ENCODE data around the gene NUP210.
"Not testable (repeated sequence)": the region's sequence is repeated elsewhere in the genome, so short reads cannot be mapped to it uniquely, and the experiment has no call there.

The NUP210 gene

GRCh38 chr3:13457593-13457992 lies 37.5 kb upstream of the NUP210 start:
- no peak for DNase-seq (ENCODE audit: insufficient read length)
- no peak for FAIRE-seq
- TF ChIP-seq TAF1 (IDR thresholded peaks at IDR 0.05; ENCODE audit: borderline replicate concordance, low read depth, low read length) = no peak
- no peak for TF ChIP-seq POLR2A (IDR thresholded peaks at IDR 0.05; ENCODE audit: low read depth, low read length)
- TF ChIP-seq POLR2AphosphoS5 (IDR thresholded peaks at IDR 0.05; ENCODE audit: low read depth, low read length) = no peak

GRCh38 chr3:13455644-13456043 lies 35.5 kb upstream of the NUP210 start:
- TF ChIP-seq POLR2AphosphoS5 (IDR thresholded peaks at IDR 0.05; ENCODE audit: low read depth, low read length) (no peak), TAF1 (IDR thresholded peaks at IDR 0.05; ENCODE audit: borderline replicate concordance, low read depth, low read length) (no peak), POLR2A (IDR thresholded peaks at IDR 0.05; ENCODE audit: low read depth, low read length) (no peak)
- FAIRE-seq = no peak
- DNase-seq (ENCODE audit: insufficient read length) = no peak

GRCh38 chr3:13452490-13453335 lies 32.6 kb upstream of the NUP210 start:
- TF ChIP-seq TAF1 (IDR thresholded peaks at IDR 0.05; ENCODE audit: borderline replicate concordance, low read depth, low read length) (no peak), POLR2AphosphoS5 (IDR thresholded peaks at IDR 0.05; ENCODE audit: low read depth, low read length) (no peak), POLR2A (IDR thresholded peaks at IDR 0.05; ENCODE audit: low read depth, low read length) (no peak)
- FAIRE-seq (peak; percentile 56), DNase-seq (ENCODE audit: insufficient read length) (peak; percentile 31)

- DNase-seq (ENCODE audit: insufficient read length) (no peak), FAIRE-seq (no peak)
- TF ChIP-seq POLR2AphosphoS5 (IDR thresholded peaks at IDR 0.05; ENCODE audit: low read depth, low read length) (no peak), TAF1 (IDR thresholded peaks at IDR 0.05; ENCODE audit: borderline replicate concordance, low read depth, low read length) (no peak), POLR2A (IDR thresholded peaks at IDR 0.05; ENCODE audit: low read depth, low read length) (no peak)
Measured at GRCh38 chr3:13451301-13451673, 31.2 kb upstream of the NUP210 start.

- FAIRE-seq; DNase-seq (ENCODE audit: insufficient read length): not testable (repeated sequence)
Measured at GRCh38 chr3:13442882-13443281, 22.8 kb upstream of the NUP210 start.

- DNase-seq (ENCODE audit: insufficient read length) (no peak), FAIRE-seq (no peak)
- TF ChIP-seq POLR2AphosphoS5 (IDR thresholded peaks at IDR 0.05; ENCODE audit: low read depth, low read length) = no peak
Measured at GRCh38 chr3:13440204-13440817, 20.2 kb upstream of the NUP210 start.

GRCh38 chr3:13436213-13436612 lies 16.1 kb upstream of the NUP210 start:
- not testable (repeated sequence) for FAIRE-seq; DNase-seq (ENCODE audit: insufficient read length)

GRCh38 chr3:13433912-13434311 lies 13.8 kb upstream of the NUP210 start:
- no peak for TF ChIP-seq TAF1 (IDR thresholded peaks at IDR 0.05; ENCODE audit: borderline replicate concordance, low read depth, low read length)
- TF ChIP-seq POLR2A (IDR thresholded peaks at IDR 0.05; ENCODE audit: low read depth, low read length) = no peak
- TF ChIP-seq POLR2AphosphoS5 (IDR thresholded peaks at IDR 0.05; ENCODE audit: low read depth, low read length) = no peak
- no peak for FAIRE-seq
- no peak for DNase-seq (ENCODE audit: insufficient read length)

GRCh38 chr3:13432093-13432492 lies 12.0 kb upstream of the NUP210 start:
- DNase-seq (ENCODE audit: insufficient read length) = no peak
- FAIRE-seq = no peak

GRCh38 chr3:13430411-13430875 lies 10.3 kb upstream of the NUP210 start:
- not testable (repeated sequence) for DNase-seq (ENCODE audit: insufficient read length); FAIRE-seq

More at GRCh38 chr3:13432093-13432492, 12.0 kb upstream of the NUP210 start:
- TF ChIP-seq TAF1 (IDR thresholded peaks at IDR 0.05; ENCODE audit: borderline replicate concordance, low read depth, low read length) = no peak
- TF ChIP-seq POLR2A (IDR thresholded peaks at IDR 0.05; ENCODE audit: low read depth, low read length) = no peak
- no peak for TF ChIP-seq POLR2AphosphoS5 (IDR thresholded peaks at IDR 0.05; ENCODE audit: low read depth, low read length)

- no peak for FAIRE-seq
- DNase-seq (ENCODE audit: insufficient read length) = no peak
- no peak for TF ChIP-seq TAF1 (IDR thresholded peaks at IDR 0.05; ENCODE audit: borderline replicate concordance, low read depth, low read length)
- no peak for TF ChIP-seq POLR2A (IDR thresholded peaks at IDR 0.05; ENCODE audit: low read depth, low read length)
- no peak for TF ChIP-seq POLR2AphosphoS5 (IDR thresholded peaks at IDR 0.05; ENCODE audit: low read depth, low read length)
Measured at GRCh38 chr3:13429631-13430291, 9.6 kb upstream of the NUP210 start.

GRCh38 chr3:13428678-13429077 lies 8.6 kb upstream of the NUP210 start:
- FAIRE-seq; DNase-seq (ENCODE audit: insufficient read length): not testable (repeated sequence)

All from GM12892 (cell line).